Endothelial cell (in vitro differentiated cells): ENCODE measurements around the gene TEAD1. TPM values are rescaled to one million over a fixed set of nuclear protein-coding genes. Genes with fewer than 3 reads are reported as not detected.
A peak's percentile ranks its signal among the peaks of the same experiment; 100 is the strongest.

Experiments
- DNase-seq: peaks from one replicate; pipeline ENCODE4 v3.0.0; 2021; ENCODE audit warnings: low spot score
- H3K27ac Mint-ChIP-seq: one replicate; pipeline ENCODE4 v1.8.0; 2021; ENCODE audit warnings: mixed read lengths, inconsistent platforms; ENCODE audit not compliant: unreplicated experiment
- H3K27me3 Mint-ChIP-seq: one replicate; pipeline ENCODE4 v1.8.0; 2021; ENCODE audit warnings: mild to moderate bottlenecking, moderate library complexity, mixed read lengths, inconsistent platforms; ENCODE audit not compliant: unreplicated experiment
- H3K36me3 Mint-ChIP-seq: one replicate; pipeline ENCODE4 v1.8.0; 2021; ENCODE audit warnings: mild to moderate bottlenecking, low read depth, mixed read lengths, inconsistent platforms; ENCODE audit not compliant: unreplicated experiment
- H3K4me1 Mint-ChIP-seq: one replicate; pipeline ENCODE4 v1.8.0; 2021; ENCODE audit warnings: mild to moderate bottlenecking, mixed read lengths, inconsistent platforms; ENCODE audit not compliant: unreplicated experiment
- H3K4me3 Mint-ChIP-seq: one replicate; pipeline ENCODE4 v1.8.0; 2021; ENCODE audit warnings: mild to moderate bottlenecking, mixed read lengths, inconsistent platforms; ENCODE audit not compliant: unreplicated experiment
- H3K9me3 Mint-ChIP-seq: one replicate; pipeline ENCODE4 v1.8.0; 2021; ENCODE audit warnings: mixed read lengths, inconsistent platforms; ENCODE audit not compliant: unreplicated experiment
- total RNA-seq: library from RNA; stranded (reverse); fragmentation: NEBNext Ultra II Directional; extraction: Animal tissue kit (Norgen Biotek cat#: 25700); gene quantifications from one replicate; pipeline ENCODE4 v1.2.1, GENCODE V29; 2021; ENCODE audit not compliant: unreplicated experiment
- TF ChIP-seq, protein P1 (sequence below): fragments of 200-600 bp; sonication (generic); IDR thresholded peaks from one replicate; pipeline ENCODE4 v1.5.0; 2021; ENCODE audit warnings: antibody characterized with exemption; ENCODE audit not compliant: unreplicated experiment

TEAD1 gene
- total RNA-seq, 1 donor from 2014 or later = 54.4 TPM

DNA sequence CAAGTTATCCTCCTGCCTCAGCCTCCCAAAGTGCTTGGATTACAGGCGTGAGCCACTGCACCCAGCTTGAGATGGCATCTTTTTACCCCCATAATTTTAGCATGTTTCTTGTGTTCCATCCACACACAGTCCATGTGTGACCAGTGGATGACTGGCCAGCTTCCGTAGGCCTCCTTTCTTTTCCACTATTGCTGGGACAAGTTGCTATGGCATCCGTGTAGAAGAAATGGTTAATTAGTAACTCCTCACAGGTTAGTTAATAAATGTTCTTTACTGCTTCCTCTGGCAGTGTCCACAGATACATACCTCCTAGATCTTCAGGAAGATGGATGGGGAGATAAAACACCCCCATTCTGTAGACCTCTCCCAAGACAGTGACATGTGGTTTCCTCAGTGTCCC lies 180.6 kb downstream of the TEAD1 start:
- peaks cover 6% of the 10 kb centered on the region for H3K27me3 Mint-ChIP-seq
- peaks cover 4% of the 10 kb centered on the region for H3K36me3 Mint-ChIP-seq
- no peak for DNase-seq
- H3K4me1 Mint-ChIP-seq = peaks cover 20% of the 10 kb centered on the region
- TF ChIP-seq, protein P1, sequence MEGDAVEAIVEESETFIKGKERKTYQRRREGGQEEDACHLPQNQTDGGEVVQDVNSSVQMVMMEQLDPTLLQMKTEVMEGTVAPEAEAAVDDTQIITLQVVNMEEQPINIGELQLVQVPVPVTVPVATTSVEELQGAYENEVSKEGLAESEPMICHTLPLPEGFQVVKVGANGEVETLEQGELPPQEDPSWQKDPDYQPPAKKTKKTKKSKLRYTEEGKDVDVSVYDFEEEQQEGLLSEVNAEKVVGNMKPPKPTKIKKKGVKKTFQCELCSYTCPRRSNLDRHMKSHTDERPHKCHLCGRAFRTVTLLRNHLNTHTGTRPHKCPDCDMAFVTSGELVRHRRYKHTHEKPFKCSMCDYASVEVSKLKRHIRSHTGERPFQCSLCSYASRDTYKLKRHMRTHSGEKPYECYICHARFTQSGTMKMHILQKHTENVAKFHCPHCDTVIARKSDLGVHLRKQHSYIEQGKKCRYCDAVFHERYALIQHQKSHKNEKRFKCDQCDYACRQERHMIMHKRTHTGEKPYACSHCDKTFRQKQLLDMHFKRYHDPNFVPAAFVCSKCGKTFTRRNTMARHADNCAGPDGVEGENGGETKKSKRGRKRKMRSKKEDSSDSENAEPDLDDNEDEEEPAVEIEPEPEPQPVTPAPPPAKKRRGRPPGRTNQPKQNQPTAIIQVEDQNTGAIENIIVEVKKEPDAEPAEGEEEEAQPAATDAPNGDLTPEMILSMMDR = no peak
- H3K27ac Mint-ChIP-seq = no peak overlapping the region
- no peak overlapping the region for H3K4me3 Mint-ChIP-seq
- no peaks in the 10 kb centered on the region for H3K9me3 Mint-ChIP-seq

DNA sequence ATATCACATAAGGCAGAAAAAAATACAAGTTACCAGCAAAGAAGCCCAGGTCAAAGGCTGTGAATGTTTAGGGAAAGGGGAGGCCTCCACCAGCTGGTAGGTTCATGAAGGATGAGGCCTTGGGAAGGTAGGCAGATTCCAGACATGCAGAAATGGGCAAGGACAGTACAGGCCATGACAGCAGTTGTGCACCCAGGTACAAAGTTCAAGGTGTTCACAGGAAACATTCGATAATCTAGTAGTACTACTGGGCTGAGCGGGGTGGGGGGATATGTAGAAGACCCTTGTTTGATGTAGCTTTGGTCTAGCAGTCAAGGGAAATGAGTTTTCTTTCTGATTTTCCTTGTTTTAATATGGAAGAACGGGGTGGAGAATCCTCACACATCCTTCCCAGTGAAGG lies 182.1 kb downstream of the TEAD1 start:
- Mint-ChIP-seq H3K9me3 (no peaks in the 10 kb centered on the region), H3K4me1 (peaks cover 35% of the 10 kb centered on the region), H3K27ac (peak overlapping the region; percentile 17), H3K4me3 (peak overlapping the region; percentile 17), H3K36me3 (peaks cover 4% of the 10 kb centered on the region), H3K27me3 (peaks cover 6% of the 10 kb centered on the region)
- no peak for DNase-seq
- TF ChIP-seq, protein P1 = no peak

DNA sequence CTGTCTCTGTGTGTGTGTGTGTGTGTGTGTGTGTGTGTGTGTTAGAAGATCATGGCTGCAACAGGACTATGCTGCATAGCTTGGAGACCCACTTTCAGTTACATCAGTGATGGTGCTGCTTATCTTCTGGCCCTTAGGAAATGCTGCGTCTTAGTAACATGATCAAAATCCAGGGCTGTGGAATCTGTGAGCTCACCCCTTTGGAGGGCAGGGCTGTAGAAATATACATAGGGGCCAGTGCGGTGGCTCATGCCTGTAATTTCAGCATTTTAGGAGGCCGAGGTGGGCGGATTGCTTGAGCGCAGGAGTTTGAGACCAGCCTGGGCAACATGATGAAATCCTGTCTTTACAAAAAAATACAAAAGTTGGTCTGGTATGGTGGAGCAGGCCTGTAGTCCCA lies 183.4 kb downstream of the TEAD1 start:
- TF ChIP-seq, protein P1 = no peak
- H3K9me3 Mint-ChIP-seq = no peaks in the 10 kb centered on the region
- H3K4me3 Mint-ChIP-seq = no peak overlapping the region
- no peak overlapping the region for H3K27ac Mint-ChIP-seq
- H3K4me1 Mint-ChIP-seq = peaks cover 38% of the 10 kb centered on the region
- H3K36me3 Mint-ChIP-seq = peaks cover 4% of the 10 kb centered on the region
- DNase-seq = no peak
- H3K27me3 Mint-ChIP-seq = peaks cover 6% of the 10 kb centered on the region

DNA sequence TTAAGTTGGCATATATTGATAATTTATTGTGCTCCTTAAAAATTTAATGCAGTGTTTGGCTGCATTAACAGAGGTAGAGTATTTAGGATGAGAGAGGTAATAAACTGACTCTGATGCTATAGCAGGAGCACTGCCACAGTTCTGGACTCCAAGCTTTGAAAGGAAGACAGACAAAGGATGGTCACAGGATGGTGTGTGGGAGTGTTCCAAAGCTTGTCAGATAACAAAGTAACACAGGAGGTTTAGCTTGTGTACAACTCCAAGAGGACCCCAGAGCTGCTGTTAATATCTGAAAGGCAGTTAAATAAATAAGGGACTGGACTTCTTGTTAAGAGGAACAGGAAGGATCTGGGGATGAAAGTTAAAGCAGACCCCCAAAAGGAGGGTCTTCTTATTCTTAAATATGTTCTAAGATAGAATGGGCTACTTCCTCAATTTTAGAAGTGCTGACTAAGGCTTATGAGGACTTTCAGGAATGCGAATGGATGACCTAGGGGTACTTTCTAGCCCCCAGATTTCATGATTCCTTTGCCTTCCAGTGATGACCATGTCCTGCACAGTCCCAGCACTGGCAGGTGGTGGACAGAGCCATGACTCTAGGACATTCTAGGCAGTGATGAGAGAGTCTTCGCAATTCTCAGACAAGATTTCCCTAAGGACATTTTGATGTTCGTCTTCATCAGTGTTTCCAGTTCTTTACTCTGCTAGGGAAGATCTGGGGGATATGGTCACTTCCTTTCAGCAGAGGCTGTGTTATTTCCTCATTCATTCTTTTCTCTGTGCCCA lies 185.8 kb downstream of the TEAD1 start:
- peaks cover 58% of the 10 kb centered on the region for H3K4me1 Mint-ChIP-seq
- H3K36me3 Mint-ChIP-seq = peaks cover 4% of the 10 kb centered on the region
- TF ChIP-seq, protein P1 = no peak
- no peaks in the 10 kb centered on the region for H3K9me3 Mint-ChIP-seq
- peak overlapping the region; percentile 76 for H3K27ac Mint-ChIP-seq
- no peak overlapping the region for H3K4me3 Mint-ChIP-seq
- no peak for DNase-seq
- peaks cover 16% of the 10 kb centered on the region for H3K27me3 Mint-ChIP-seq

DNA sequence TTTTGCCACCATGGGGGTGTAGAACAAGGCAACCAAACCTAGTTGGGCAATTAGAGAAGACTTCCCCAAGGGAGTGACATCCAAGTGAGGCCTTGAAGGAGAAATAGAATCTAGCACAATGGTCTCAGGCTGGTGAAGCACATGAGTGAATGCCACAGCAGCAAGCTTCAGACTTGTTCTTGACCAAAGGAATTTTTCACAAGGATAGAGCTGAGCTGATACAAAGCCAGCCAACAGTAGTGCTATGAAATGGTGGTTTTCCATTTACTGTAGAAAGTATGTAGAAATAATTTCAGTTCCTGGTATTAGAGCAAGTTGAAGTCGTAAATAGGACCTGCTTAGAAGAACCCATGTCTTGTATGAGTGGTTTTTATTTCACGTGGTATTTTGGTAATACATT lies 186.6 kb downstream of the TEAD1 start:
- TF ChIP-seq, protein P1 = no peak
- Mint-ChIP-seq H3K27ac (peak overlapping the region; percentile 86), H3K36me3 (peaks cover 4% of the 10 kb centered on the region), H3K4me1 (peaks cover 59% of the 10 kb centered on the region), H3K27me3 (peaks cover 16% of the 10 kb centered on the region), H3K9me3 (no peaks in the 10 kb centered on the region), H3K4me3 (no peak overlapping the region)
- DNase-seq = no peak
